AG09319 (cell line): Measurements from ENCODE around the gene VSIG10.

Source experiments
- DNase-seq: peaks from one replicate; pipeline ENCODE4 v3.0.0-alpha.2; 2010; ENCODE audit warnings: low read depth; ENCODE audit errors: extremely low read depth
- TF ChIP-seq, protein P1 (sequence below): IDR thresholded peaks from 2 replicates; pipeline ENCODE4 v1.5.1; 2011; ENCODE audit warnings: low read depth, mild to moderate bottlenecking, inconsistent platforms, low read length, moderate library complexity

The VSIG10 gene

DNA sequence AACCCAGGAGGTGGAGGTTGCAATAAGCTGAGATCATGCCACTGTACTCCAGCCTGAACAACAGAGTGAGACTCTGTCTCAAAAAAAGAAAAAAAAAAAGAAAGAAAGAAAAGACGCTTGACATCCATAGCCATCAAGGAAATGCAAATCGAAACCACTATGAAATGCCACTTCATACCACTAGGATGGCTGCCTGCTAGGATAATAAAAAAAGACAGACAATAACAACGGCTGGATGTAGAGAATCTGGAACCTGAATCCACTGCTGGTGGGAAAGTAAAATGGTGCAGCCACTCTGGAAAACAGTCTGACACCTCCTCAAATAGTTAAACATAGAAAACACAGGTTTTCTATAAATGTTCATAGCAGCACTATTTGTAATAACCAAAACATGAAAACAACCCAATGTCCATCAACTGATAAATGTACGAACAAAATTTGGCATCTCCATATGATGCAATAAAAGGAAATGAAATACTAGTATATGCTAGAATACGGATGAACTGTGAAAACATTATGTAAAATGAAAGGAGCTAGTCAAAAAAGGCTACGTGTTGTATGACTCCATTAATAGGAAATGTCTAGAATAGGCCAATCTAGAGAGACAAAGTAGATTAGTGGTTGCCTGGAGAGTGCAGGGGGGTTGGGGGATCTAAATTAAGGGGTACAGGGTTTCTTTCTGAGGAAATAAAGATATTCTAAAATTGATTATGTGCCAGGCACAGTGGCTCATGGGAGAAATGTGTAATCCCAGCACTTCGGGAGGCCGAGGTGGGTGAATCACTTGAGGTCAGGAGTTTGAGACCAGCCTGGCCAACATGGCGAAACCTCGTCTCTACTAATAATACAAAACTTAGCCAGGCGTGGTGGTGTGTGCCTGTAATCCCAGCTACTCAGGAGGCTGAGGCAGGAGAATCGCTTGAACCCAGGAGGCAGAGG lies 52.6 kb downstream of the VSIG10 start:
- DNase-seq: no peak
- TF ChIP-seq, protein P1, sequence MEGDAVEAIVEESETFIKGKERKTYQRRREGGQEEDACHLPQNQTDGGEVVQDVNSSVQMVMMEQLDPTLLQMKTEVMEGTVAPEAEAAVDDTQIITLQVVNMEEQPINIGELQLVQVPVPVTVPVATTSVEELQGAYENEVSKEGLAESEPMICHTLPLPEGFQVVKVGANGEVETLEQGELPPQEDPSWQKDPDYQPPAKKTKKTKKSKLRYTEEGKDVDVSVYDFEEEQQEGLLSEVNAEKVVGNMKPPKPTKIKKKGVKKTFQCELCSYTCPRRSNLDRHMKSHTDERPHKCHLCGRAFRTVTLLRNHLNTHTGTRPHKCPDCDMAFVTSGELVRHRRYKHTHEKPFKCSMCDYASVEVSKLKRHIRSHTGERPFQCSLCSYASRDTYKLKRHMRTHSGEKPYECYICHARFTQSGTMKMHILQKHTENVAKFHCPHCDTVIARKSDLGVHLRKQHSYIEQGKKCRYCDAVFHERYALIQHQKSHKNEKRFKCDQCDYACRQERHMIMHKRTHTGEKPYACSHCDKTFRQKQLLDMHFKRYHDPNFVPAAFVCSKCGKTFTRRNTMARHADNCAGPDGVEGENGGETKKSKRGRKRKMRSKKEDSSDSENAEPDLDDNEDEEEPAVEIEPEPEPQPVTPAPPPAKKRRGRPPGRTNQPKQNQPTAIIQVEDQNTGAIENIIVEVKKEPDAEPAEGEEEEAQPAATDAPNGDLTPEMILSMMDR: no peak

DNA sequence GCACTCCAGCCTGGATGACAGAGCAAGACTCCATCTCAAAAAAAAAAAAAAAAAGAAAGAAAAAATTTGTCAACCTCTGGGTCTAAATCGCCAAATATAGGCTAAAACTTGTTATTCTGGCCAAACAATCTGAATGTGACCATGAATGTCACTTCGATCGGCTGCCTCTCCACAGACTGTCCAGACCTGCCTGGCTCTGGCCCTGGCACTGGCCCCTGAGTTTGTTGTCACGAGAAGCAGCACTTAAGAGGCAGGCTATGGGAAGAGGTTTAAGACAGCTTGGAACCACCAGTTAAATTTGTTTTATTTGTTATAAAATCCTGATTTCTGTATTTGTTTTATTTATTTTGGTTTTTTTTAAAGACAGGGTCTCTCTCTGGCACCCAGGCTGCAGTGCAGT lies 57.4 kb downstream of the VSIG10 start:
- TF ChIP-seq, protein P1: no peak
- DNase-seq: no peak

GRCh38 chr12:118044577-118044976 lies 59.2 kb downstream of the VSIG10 start:
- TF ChIP-seq, protein P1: no peak

GRCh38 chr12:118044075-118044474 lies 59.7 kb downstream of the VSIG10 start:
- TF ChIP-seq, protein P1: no peak
- no peak for DNase-seq

More at GRCh38 chr12:118044577-118044976, 59.2 kb downstream of the VSIG10 start:
- DNase-seq: no peak

DNA sequence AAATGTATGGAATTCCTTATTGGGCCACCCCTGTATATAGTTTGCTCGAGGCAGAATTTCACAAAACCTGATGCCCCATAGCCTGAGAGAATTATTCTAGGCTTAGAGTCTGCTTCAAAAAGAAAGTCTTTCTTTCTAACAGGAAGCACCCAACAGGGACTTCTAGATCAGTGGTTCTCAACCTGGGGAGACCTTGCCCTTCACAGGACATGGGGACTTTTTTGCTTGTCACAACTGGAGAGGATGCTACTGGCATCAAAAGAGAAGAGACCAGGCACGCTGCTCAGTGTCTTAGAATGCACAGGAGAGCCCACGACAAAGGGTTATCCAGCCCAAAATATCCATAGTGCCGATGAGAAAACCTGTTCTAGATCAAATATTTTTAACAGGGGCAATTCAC lies 61.7 kb downstream of the VSIG10 start:
- TF ChIP-seq, protein P1: no peak
- DNase-seq: no peak

GRCh38 chr12:118038137-118038536 lies 65.7 kb downstream of the VSIG10 start:
- TF ChIP-seq, protein P1: no peak
- no peak for DNase-seq

- TF ChIP-seq, protein P1: no peak
- no peak for DNase-seq
Observed at GRCh38 chr12:118036672-118037411, 67.0 kb downstream of the VSIG10 start.
